ENCODE results near the gene ZNRF1.

Gene ZNRF1

DNA sequence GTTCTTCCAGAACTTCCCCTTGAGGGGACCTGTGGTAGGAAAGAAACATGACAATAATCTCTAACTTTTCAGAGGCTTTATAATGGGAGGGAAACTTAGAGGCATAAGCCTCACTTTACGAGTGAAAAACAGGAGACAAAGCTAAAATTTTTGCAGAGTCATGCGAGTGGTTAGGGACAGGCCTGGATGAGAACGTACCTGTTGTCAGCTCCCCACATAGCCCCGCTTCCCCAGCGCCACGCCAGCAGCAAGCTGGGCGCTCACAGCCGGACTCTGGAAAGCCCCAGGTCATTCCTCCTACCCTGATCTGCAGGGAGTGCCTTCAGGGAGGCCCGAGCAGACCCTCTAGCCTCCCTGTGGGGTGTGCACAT lies 64.1 kb downstream of the ZNRF1 start:
- no peak for DNase-seq

DNA sequence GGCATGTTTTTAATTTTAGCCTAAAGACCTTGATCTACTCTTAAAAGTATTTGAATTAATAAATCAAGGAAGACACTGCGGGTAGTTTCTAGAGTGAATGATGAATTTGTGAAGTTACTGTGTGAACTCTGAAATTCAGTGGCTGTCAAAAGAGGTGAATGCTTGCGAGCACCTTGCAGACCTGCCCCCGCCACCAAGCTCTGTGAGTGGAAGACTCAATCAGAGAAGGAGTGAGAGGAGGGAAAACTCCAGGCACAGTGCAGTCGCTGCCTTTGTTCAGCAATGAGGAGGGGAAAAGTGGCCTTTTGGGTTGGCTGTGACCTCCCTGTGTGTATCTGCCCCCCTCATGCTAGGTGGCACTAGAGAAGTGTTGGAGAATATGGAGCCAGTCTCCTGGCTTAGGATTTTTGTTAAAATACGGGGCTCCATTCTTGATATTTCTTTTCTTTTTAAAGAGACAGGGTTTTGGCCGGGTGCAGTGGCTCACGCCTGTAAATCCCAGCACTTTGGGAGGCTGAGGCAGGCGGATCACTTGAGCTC lies 64.8 kb downstream of the ZNRF1 start:
- no peak for DNase-seq

DNA sequence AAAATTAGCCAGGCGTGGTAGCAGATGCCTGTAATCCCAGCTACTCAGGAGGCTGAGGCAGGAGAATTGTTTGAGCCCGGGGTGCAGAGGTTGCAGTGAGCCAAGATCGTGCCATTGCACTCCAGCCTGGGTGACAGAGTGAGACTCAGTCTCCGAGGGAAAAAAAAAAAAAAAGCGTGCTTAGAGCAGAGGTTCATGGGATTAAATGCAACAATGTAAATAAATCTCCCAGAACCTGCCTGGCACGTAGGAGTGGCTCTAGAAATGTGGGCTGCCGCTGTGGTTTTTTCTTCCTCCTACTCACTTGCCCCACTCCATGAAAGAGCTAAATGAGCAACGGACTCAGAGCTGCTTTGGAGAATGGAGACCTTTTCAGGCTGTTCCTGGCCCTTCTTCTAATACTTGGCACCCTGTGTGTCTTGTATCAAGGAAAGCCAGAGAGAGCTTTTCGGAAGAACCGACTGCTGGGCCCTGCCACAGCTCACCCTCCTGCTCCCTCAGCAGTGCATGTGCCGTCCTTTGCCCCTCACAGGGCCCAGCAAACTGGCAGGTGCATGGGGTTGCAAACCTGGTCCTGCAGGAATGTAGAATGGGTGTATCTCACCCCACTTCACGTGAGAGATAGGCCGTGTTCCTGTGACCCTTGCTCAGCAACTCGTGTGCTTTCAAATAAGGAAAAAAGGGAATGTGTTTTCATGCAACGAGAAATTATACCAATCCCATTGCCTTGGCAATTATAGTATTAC lies 65.8 kb downstream of the ZNRF1 start:
- DNase-seq = peak; percentile 44

DNA sequence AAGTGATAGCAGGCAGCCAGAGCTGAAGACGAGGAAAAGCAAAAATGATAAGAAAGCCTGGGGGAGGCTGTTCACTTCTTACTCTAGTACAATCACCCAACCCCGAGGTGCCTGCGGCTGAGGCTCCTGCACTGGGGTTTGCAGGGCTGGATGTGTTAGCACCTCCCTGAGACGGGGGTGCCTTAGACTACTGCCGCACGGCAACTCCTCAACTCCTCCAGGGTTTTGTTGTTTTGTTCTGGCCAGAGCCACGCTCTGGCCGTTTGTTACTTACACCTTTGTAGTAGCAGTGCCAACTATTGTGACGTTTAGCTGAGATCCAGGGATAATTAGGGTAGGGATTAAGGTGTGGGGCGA lies 66.3 kb downstream of the ZNRF1 start:
- peak; percentile 57 for DNase-seq

DNA sequence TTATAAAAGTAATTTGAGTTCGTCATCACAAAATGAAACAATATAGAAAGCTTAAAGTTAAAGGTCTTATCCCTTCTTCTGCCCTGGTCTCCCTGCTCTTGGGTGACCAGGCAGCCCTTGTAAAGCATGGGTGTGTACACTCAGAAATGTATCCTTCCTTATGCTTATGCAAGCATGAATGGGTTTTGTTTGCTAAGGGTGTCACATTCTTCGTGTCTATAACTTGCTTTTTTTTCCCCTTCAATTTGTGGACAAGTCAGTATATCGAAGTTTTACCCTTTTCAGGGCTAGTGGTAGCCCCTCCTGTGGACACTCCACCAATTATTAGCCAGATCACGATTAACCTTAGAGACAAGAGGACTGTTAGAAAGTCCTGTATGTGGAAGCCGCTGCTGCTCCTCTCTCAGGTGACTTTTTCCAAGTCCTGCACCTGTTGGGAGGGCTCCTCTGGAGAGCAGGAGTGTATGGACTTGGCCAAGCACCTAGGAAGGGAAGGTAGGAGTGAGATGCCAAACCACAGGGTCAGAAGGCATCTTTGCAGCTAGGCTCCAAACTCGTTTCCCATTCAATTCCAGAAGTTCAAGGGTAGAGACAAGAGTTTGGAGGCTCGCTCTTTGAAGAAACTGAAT lies 66.8 kb downstream of the ZNRF1 start:
- no peak for DNase-seq

DNA sequence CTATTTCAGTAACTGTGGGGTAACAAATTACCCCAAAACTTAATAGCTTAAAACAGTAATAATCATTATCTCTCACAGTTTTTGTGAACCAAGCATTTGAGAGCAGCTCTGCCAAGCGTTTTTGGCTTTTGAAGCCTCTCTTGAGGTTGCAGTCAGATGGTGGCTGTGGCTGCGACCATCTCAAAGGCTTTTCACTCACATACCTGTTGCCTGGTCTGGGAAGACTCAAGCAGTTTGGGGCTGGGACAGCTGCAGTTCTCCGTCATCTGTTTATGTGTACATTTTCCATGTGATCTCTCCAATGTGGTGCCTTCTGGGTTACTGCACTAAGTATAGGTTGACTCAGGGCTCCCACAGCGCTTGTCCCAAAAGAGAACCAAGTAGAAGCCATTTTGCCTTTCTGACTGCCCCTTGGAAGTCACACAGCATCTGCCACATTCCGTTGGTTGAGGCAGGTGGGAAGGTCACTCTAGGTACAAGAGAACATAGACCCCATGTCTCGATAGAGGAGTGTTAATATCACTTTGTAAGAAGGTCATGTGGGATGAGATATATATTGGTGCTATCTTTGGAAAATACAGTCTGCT lies 68.1 kb downstream of the ZNRF1 start:
- no peak for DNase-seq

DNA sequence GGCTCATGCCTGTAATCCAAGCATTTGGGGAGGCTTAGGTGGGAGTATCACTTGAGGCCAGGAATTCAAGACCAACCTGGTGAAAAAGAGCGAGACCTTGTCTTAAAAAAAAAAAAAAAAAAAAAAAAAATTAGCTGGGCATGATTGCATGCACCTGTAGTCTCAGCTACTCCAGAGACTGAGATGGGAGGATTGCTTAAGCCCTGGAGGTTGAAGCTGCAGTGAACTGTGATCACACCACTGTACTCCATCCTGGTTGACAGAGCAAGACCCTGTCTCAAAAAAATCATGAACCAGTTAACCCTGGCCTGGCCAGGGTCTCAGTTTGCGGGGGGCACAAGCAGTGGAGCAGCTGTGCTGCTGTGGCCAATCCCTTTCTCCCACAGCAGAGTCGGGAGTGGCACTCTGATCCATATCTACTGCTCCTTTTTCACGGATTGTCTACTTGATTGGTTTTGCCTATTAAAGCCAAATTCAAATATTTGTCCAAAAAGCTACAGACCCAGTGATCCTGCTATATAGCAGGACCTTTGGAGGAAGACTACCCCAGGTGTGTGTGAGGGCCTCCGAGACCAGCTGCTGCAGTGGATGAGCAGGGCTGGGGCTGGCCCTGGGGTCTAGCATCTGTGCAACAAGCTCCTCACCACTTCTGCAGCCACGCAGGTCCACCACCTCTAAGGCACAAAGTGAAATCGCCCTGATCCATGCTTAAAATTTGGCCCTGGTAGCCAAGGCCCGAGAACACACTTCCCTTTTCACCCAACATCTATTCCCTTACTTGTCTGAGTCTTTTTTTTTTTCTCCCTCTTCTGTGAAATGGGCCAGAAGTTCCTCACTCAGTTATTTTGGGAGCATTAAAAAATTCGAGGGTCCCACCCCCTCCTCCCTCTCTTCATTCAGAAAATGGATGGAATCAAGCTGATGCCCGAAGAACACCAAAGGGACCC lies 69.5 kb downstream of the ZNRF1 start:
- no peak for DNase-seq

DNA sequence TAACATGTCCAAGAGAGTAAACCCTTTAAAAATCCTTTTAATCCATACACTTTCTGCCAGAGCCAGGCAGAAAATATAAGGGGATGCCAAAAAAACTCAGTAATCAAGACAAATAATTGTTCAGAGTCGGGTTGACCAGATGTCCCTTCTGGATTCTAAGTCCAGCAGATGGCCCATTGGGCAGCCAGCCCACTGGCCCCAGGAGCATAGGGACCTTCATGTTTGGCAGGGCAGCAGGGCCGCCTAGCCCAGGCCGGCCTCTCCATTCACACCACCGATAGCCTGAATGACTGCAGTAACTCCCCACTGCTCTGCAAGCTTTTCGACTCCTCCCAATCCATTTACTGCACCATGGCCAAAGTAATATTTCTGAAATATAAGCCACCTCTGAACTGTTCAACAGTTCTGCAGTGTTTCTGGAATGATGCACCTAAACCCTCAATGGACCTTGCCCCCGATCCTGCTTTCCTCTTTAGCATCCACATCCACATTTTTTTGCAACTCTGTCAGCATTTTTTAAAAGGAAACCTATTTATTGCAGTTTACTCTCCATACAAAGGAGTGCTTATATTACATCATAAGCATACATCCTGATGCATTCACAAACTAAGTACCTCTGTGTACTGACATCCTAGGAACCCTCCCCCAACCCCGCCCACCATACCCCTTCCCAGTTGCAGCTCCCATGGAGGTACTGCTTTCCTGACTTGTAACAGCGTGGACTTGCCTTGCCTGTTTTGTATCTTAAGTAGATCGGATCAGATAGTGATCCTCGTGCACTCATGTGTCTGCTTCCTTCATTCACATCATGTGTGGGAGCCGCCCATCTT lies 71.4 kb downstream of the ZNRF1 start:
- no peak for DNase-seq

DNA sequence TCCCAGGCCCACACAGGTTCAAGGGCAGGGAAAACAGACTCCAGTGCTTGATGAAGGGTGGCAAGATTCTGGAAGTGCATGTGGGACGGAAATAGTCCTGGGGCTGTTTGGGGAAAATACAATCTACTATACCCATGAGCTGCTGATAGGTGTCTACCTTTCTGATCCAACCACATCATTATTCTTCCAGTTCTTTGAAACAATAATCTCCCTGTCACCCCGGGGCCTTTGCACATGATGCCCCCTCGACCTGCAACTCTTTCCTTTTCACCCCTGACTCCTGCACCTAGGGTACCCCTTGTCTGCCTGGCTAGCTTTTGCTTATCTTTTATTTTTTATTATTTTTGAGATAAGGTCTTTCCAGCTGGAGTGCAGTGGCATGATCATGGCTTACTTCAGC lies 72.8 kb downstream of the ZNRF1 start:
- DNase-seq = no peak

DNA sequence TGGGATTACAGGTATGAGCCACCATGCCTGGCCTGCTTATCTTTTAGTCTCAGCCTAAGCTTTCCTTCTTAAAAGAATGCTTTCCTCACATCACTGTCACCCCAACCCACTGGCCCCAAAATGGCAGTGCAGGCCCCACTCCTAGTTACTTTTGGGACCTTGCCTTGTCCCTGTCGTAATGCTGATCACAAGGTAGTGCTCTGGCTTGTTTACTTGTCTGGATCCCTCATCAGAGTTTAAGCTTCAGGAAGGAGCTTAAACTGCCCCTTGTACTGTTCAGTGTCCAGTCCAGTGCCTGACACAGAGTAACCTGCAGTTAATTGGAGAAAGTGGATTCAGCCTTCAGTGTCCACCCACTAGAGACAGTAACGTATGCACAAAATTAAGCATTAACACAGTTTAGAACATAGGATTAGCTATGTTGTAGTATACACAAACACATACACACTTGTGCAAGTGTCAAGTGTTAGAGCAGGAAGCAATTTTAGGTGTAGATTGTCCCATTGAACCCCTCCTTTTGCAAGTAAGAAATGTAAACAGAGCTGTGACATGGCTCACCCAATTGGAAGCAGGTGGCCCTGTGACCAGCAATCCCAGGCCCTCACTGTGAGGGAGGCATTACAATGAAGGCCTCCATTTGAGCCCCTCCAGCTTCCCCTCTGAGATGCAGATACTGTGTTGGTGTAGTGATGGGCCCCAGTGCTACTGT lies 73.6 kb downstream of the ZNRF1 start:
- DNase-seq = no peak

DNA sequence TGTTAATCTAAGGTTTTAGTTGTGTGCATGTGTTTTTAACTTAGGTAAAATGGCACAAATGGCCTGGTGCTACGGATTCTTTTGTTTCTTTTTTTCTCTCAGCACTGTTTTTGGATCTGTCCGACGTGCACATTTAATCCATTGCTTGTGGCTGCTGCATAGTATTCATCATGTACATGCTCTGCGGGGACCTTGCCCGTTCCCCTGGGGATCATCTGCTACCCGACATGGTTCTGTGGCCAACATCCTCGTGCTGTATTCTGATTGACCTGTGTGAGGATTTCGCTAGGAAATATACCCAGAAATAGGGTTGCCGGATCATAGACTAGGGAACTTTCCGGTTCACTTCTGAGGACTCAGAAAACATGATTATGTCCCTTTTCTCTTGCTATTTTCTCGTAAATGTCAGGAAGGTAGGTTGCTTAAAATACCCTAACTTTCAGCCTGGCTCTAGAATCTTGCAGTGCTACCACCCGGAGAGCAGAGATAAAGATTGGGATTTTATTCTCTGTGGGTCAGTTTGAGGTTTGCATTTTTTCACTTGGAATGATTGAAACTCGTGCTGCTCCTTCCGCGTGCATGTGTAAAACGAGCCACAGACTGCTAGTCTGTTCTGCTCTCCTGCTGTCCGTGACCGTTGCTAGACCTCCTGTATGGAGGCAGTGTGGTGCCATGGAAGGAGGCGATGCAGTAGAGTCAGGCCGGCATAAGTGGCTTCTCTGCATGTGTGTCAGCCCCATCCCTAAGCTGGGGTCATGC lies 74.9 kb downstream of the ZNRF1 start:
- no peak for DNase-seq

DNA sequence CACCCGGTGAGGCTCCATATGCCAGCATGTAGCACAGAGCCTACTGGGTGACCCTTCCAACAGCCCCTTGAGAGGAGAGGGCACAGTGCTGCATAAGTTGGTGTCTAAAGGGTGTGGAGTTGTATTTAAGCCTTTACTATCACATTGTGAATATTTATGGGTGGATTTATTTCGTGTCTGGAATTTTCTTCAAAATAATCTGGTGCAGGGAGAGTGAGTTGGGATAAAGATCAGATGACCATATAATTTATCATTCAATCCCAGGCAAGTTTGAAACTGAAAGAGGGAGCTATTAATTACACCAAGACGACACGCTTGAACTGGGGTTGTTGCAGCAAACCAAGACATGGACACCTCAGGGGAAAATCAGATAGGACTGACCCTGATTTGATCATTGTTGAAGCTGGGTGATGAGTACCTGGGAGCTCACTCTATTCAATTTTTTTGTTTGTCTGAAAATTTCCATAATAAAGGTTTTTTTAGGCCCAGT lies 75.5 kb downstream of the ZNRF1 start:
- no peak for DNase-seq

DNA sequence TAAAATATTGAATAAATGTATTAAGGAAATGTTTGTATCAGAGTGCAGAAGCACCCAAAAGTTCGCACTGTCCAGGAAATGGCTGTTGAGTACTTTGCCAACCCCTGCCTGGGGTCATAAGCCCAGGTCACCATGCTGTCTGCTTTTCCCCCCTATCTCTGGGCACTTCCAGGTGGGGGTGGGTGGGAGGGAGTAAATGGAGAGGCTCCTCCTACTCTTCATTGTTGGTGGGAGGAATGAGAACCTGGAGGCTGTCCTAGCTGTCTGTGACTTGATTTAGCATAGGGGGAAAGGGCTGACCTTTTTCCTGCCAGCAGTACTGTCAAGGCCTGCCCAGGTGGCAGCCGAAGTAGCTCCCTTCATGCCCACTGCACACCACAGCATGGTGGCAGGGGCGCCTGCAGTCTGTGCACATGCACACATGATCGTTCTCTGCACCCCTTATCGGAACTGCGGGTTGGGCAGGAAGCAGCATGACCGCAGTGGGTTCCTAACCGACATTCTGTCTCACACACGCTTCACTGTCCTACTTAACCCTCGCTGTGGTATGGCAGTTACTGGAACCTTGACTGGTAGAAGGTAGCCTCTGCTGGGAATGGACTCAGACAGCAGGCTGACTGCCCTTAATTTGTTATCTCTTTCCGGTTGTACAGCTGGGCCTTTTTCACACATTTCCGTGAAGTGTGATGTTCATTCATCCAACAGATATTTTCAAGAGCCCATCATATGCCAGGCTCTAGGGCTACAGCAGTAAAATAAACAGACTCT lies 76.3 kb downstream of the ZNRF1 start:
- DNase-seq = peak; percentile 84

DNA sequence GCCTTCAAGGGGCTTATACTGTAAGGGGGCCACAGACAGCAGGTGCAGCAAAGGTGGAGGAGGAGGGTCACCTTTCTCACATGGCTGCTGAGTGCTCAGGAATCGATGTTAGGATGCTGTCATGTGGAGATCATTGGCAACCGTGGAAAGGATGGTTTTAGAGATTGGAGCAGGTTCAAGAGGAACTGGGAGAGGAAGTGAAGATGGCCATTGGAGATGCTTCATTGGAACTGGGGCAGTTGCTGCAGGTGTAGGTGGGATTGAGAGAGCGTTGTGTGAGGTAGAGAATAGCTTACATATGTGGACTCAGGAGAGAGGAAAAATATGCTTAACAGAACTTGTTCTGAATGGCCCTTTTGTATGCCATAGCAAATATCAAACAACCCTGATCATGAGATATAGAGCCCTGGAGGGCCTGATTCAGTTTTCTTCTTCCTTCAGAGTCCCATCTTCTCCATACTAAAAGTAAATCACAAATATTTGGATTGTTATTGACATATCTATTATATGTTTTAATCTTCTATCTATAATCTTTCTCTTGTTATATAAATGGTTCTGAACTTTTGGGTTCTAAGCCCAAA lies 77.0 kb downstream of the ZNRF1 start:
- no peak for DNase-seq

DNA sequence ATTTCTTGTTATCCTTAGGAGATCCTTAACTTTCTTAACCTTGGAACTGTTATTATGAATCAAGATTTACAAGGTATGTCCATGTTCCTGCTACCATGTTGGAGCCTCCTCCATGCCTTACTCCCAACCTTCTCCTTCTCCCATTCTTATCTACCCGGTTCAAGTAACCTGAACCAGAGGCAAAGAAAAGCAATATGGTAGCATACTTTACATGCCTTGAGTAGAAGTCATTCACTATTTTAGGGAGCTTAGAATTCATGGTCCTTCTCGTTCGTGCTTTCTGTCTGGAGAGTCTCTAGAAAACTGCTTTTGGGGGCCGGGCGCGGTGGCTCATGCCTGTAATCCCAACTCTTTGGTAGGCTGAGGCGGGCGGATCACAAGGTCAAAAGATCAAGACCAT lies 80.1 kb downstream of the ZNRF1 start:
- no peak for DNase-seq

DNA sequence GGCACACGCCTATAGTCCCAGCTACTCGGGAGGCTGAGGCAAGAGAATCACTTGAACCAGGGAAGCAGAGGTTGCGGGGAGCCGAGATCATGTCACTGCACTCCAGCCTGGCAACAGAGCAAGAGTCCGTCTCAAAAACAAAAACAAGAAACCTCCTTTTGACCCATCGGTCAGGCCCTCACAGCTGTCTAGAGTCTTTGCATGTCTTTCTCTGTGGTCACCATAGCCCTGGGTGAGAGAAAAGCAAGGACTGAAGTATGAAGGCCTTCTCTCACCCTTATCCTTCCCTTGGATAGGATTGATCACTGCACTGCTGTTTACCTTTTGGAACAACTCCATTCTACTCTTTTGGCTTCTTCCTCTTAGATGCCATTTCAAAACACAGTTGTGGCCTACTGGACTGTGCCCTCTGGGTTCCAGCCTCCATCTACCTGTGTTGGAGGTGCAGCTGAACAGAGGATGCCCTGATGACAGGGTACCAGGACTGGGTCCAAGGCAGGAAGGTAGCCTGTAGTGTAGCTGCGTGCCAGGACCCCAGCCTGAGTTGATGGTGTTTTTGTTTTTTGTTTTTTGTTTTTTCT lies 80.6 kb downstream of the ZNRF1 start:
- no peak for DNase-seq

DNA sequence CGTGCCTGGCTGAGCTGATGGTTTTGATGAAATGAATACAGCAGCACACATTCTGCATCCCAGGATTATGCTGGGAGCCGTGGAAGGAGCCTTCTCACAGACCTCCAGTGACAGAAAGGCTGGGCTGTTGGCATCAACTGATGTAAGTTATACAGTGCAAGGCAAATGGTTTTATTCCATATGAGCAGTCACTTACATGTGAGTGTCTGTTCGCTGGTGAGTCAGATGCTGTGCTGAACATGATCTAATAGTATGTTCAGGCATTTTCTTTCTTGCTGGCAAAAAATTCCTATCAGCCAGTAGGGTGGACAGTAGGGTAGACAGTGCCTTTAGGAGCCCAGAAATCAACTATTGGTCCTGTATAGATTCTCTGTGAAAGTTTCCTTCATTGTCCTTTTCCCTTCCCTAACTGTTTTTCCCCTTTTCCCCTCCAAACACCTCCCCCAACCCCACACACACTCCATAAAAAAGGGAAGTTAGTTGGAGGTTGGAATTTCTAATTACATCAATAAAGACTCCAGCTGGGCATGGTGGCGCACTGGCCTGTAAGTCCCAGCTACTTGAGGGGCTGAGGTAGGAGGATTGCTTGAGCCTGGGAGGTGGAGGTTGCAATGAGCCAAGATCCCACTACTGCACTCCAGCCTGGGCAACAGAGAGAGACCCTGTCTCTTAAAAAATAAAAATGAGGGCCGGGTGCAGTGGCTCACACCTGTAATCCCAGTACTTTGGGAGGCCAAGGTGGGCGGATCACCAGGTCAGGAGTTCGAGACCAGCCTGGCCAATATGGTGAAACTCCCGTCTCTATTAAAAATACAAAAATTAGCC lies 81.6 kb downstream of the ZNRF1 start:
- DNase-seq = no peak

Measured in CD4-positive, alpha-beta T cell treated with Interleukin-17A for 4 hours (primary cell).